GM19099 (cell line): ENCODE measurements around the gene HEMK1.

Source experiments
- POLR2A ChIP-seq: IDR thresholded peaks from 3 replicates; pipeline ENCODE4 v1.6.1; 2011; ENCODE audit warnings: low read depth; ENCODE audit not compliant: insufficient read length; ENCODE audit errors: extremely low read depth

HEMK1 gene

DNA sequence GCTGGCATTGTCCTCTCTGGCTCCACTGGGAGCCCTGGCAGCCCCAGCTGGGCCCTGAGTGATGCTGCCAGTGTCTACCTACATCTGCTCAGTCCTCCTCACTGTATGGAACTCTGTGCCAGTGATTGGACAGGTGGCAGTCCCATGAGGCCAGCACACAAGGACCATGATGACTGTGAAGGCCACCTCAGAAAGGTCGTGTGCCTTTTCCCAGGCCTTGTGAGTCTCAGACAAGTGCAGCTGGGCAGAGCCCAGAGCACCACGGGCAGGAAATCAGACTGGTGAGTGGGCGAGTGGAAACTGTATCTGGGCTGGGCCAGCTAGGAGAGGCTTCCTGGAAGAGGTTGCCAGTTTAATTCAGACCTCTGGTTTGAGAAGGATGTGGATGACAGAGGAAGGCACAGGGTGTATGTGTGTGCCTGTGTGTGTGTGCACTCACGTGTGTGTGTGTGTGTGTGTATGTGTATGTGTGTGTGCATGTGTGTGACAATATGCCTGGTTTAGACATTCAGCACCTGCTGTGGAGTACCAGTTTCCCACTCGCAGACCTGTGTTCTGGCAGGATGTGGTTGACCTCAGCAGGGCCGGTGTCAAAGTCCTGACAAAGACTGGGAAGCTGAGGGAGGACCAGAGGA is 54.6 kb downstream of the HEMK1 start:
- no peak for TF ChIP-seq POLR2A

DNA sequence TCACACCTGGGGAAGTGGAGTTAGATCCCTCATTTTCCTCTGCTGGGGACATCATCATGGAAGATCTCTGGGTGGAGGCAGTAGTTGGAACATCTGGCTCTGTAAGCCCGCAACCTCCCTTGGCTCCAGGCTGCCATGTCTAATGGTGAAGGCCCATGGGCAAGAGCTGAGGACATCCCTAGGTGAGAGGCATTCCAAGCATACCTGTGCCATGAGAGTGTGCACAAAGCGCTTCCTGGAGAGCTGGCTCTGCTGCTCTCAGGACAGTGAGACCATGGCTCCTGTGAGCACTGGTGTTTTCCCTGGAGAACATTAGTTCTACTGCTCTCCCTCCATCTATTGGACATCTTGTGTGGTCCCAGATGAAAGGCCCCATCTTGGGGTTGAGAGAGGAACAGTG is 55.3 kb downstream of the HEMK1 start:
- TF ChIP-seq POLR2A: no peak

DNA sequence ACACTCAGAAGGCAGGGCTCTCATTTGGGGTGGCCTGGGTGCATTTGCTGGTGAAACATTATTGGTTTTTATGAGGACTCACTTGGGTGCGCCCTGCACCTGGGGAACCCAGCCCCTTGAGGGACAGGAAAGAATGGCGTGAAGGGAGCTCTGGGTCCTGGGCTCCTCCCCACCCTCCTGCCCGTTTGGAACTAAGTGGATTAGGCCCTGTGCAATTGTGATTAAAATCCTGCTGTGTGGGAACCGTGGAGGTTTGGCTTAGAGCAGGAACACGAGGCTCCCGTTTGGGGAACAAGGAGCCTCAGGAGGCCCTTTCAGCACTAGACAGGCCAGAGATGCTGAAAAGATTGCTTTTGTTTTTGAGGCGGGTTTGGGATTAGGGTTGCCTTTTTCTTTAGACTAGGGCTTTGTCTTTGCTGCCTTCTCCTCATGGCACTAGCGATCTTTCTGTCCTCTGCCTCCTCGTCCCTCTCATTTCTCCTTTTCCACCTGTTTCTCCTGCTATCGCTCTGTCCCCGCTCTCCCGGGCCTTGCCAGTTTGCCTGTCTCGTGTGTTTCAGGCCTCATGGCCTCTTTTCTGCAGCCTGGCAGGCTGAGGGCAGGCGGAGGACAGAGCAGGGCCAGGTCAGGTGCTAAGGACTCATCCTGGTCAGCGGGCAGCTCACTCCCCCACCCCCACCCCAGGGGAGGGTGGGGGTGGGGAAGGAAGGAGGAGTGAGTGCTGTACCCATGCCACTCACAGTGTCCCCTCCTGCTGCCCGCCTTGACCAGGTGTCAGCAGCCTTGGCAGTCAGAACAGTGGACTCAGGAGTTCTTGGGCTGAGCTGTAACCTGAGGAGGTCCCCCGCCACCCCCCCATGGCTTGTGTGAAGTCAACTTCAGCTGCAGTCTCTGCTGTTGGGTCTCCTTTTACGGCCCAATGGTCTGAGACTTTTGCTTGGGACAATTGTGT is 56.2 kb downstream of the HEMK1 start:
- no peak for TF ChIP-seq POLR2A

DNA sequence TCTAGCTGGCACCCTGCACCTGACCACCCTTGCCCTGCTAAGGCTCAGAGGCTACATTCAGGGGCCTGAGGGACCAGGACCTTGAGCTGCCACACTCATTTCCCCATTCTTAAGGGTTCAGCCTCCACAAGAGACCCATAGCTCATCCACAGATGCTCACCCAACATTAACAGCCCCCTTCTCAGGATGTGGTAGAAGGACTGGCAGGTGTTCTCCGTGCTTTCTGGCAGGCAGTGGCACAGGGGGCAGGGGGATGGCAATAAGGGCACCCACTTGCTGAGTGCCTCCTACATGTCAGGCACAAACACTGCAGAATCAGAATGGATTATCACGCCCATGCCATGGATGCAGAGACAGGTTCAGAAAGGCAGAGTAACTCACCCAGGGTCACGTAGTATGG is 57.1 kb downstream of the HEMK1 start:
- TF ChIP-seq POLR2A: no peak

DNA sequence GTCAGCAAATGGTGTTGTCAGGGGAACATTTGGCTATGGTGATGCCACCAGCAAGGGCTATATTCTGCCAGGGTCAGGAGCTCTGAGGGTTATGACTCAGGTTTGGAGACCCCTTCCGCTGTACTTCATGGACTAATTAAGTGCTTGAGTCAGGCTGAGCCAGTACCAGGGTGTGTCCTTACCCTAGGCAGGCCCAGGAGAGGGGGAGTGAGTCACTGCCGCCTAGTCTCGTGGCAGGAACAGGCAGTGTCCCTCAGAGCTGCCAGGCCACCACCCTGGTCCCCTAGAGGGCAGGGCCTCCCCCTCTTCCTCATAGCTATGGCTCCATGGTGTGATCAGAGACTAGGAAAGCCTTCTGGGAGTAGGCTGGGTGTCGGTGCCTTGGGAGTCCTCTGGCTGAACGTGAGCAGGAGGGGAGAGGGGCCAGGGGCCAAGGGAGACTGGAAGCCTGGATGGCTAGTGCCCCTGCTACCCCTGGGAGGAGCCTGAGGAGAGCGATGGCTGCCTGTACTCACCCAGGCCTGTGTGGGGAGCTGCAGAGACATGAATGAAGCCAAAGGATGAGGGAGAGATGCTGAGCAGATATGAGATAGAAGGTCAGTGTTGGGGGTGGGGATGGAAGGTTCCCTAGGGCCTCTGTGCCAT is 58.2 kb downstream of the HEMK1 start:
- no peak for TF ChIP-seq POLR2A

GRCh38 chr3:50628601-50629000 is 59.3 kb downstream of the HEMK1 start:
- no peak for TF ChIP-seq POLR2A

DNA sequence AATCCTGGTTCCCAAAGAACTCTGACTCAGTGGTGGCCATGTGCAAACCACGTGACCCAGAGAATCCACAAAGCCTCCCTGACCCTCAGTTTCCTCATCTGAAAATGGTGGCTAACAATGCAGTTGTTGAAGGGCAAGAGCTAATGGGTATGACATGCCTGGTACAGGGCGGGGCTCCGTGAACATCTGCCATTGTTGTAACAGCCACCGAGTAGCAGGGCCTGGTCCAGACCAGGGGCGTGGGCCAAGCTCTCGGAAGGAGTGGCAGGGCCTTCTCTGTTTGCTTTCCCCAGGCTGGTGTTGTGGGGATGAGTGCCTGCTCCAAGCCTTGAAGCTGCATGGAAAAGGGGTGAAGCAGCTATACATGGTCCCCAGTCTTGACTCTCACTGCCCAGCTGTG is 61.1 kb downstream of the HEMK1 start:
- TF ChIP-seq POLR2A: no peak

DNA sequence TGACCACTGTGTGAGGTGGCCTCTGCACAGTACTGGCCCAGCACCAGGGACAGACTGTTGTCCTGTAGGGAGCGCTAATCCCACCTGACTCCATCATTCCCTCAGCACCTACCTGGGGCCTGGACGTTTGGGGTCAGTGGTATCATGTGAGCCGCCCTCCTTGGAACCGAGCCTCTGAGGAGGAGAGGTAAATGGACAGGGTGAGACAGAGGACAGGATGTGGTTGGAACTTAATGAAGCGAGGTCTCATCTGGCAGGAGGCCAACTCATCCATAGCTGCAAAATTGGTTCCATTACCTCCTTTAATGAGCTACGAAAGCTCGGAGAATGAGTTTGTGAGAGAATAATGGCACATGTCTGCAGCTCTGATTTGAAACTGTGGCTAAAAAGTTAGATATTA is 61.6 kb downstream of the HEMK1 start:
- no peak for TF ChIP-seq POLR2A

DNA sequence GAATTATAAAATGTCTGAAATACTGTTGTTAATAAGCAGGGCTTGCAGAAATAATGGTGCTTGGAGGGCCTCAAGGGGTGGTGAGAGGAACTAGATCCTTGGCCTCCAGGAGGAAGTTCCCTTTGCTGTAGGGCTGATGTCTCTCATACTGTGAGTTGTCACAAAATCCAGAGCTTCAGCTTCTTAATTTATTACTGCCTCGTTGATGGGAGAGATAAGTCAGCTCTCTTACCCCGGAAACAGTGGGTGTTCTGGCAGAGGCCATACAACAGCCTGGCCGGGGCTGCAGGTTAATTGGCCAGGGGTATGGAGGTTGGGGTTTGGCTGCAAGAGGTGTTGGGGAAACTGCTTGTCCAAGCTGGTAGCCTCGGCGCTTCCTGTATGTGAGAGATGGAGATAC is 63.1 kb downstream of the HEMK1 start:
- no peak for TF ChIP-seq POLR2A

DNA sequence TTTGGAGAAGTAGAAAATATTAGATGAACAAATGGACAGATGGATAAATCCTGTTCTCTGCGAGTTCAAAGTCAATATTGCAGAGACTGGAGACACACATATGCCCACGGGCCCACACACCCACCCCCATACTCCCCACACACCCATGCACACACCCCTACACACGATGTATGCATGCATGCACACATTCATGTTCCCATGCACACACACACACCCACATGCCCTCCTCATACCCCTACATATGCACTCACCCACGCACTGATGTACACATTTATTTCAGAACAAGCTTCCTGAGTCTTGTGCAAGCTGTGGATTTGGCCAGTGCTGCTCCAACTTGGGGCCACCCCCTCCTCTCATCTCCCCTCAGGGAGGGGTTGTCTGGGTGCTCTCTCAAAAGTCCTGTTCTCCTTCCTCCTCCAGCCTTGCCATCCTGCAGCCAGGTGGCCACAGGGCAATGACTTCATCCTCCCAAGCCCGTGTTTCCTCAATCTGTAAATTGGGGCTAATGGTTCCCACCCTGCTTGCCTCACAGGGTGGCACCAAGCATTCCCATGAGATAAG is 64.0 kb downstream of the HEMK1 start:
- no peak for TF ChIP-seq POLR2A

GRCh38 chr3:50635066-50635465 is 65.7 kb downstream of the HEMK1 start:
- no peak for TF ChIP-seq POLR2A

- TF ChIP-seq POLR2A: no peak
Measured at GRCh38 chr3:50637011-50637410, 67.7 kb downstream of the HEMK1 start.

GRCh38 chr3:50637945-50638344 is 68.6 kb downstream of the HEMK1 start:
- TF ChIP-seq POLR2A: no peak

DNA sequence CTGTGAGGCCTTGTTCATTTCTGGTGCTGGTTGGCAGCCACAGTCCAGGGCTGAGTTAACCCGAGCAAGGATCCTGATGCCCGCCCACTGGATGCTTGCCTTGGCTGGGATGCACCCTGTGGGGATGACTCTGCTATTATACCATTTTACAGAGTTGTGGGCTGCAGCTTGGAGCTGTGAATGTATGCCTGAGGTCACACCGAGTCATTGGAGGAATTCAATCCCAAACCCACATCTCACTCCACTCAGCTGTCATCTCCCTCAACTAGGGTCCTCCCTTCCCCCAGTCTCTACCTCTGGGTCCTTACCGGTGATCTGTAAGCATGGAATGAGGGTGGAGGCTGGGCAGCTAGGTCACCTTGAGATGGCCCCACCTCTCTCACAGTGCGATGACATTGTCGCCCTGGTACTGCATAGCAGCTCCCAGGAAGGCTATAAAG is 69.8 kb downstream of the HEMK1 start:
- TF ChIP-seq POLR2A: no peak

DNA sequence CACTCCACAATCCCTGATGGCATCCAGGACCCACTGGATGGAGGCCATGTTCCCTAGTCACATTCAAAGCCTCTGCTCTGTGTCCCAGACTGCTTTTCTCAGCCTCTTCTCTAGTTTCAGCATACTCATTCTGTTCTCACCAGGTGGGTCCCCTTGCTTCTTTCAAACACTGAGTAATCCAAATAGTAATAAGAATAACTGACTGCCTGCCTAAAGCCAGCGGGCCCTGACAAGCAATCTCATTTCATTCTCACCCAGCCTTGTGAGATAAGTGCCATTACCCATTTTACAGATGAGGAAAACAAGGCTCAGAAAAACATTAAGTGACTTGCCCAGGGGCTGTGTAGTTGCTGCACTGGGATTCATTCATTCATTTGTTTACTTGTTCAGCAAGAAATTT is 73.1 kb downstream of the HEMK1 start:
- TF ChIP-seq POLR2A: no peak

DNA sequence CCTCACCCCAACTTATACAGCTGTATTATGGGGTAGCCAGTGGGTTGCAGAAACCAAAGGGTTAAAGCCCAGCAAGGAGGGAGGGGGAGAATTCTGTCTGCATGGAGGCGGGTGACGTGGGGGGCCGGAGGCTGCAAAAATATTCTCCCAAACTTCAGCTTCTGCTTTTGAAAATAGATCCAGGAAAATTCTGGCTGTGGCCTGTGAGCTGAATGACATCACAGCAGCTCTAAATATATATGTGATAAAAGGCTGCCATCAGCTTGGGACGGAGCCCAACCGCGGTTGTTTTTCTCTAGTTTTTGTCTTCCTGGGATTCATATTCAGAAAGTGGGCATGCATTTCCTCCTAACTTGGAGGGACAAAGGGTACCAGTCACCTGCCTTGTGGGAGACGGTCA is 75.2 kb downstream of the HEMK1 start:
- no peak for TF ChIP-seq POLR2A

DNA sequence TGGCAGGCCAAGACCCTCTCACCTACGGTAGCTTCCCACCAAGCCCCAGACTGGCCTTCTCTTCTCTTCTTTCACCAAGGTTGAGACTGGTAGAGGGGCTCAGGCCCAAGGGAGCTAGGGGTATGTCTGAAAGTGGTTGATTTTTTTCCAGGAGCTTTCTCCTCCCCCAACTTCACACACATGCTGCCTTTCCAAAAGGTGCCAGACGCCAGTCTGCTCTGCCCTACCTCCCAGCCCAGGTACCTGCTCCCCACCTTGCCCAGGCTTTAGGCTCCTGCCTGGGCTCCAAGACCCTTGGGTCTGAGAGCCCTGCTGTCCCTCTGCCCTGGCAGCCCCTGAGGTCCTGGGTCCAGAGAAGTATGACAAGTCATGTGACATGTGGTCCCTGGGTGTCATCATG is 76.1 kb downstream of the HEMK1 start:
- TF ChIP-seq POLR2A: no peak
